ENCODE data around the gene TEAD4.

Gene TEAD4

GRCh38 chr12:2960996-2961616 lies 1.9 kb downstream of the TEAD4 start:
- no peak for DNase-seq (ENCODE audit: low read depth in 2 of 2)

DNA sequence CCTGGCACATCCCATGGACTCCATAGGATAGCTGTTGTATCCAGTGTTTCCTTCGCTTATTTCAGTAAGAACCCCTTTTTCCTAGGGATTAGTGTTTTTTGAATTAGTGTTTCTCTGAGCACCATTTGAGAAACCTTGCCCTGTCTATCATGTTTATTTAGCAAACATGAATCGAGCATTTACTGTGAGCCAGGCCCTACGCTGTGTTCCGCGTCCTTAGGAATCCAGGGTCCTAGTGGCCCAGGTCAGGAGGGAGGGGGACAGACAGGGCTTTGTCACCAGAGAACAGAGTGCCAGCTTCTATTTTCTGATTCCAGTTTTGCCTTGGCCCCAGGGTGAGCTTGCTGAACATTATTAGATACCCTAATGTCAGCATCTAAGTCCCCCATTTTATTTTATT lies 2.5 kb downstream of the TEAD4 start:
- DNase-seq (ENCODE audit: low read depth in 2 of 2) = no peak

DNA sequence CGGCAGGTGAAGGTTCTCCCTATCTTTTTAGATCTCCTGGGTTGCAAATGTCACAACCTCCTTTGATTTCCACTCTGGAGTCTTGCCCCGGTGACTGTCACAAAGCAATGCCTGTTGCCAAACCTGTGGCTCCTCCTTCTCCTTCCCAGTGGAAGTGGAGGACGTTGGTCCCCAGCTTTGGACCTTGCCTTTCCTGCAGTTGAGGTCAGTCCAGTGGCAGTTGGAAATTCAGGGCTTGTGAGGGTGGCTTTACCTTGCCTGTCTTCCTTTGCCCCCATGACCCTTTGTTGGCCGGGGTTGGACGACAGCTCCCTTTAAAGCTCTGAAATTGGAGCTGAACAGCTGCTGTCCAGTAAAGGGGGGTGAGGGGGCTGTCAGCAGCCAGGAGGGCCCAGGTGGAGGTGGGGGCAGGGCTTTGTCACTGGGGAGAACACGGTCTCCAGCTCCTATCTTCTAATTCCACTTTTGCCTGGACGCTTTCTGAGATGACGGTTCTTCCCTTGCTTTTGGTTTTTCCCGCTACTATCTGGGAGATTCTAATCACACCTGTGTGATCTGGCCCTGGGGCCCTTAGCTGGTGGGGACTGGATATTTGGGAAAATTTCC lies 4.1 kb downstream of the TEAD4 start:
- no peak for DNase-seq (ENCODE audit: low read depth in 2 of 2)

DNA sequence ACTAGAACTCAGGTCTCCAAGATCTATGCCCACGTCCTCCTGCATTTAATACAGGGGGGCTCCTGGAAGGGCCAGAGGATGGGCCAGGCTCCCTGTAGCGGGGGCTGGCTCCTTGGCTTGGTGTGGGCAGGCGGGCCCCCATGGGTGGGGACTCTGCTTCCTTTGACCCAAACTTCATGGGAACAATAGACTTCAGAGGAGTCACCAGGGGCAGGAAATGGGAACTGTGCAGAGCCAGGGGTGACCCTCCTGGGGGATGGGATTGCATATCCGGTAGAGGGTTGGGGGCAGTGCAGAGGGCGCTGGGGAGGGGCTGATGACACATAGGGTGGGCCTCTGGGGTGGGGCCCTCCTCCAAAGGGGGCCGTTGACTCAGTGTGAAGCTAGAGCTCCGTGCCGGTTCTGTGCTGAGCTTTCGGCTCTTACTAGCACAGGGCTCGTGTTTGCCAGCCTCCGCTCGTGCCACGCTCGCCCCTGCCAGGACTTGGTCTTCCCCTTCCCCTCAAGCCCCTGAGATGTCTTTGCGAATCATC lies 4.6 kb downstream of the TEAD4 start:
- DNase-seq (ENCODE audit: low read depth in 2 of 2) = no peak

- DNase-seq (ENCODE audit: low read depth in 2 of 2) = no peak
Measured at GRCh38 chr12:2967651-2968050, 8.5 kb downstream of the TEAD4 start.

GRCh38 chr12:2970744-2971143 lies 11.5 kb downstream of the TEAD4 start:
- no peak for DNase-seq (ENCODE audit: low read depth in 2 of 2)

DNA sequence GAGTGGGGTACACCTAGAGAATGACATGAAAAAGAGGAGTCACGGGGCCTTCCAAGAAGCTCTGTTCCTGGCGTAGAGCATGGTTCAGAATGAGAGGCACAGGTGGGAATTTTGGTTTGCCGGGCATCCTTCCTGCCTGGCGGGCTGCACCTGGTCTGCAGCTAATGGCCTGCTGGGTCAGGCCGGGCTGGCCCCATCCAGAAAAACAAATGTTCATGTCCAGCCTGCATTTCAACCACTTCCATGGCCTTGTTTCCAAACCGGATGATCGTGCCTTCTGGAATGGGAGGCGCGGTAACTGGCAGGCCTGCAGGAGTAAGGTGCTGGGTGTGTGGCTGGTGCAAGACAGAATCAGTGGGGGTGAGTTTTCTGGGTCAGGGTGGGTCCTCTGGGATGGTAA lies 14.4 kb downstream of the TEAD4 start:
- DNase-seq (ENCODE audit: low read depth in 2 of 2) = no peak

GRCh38 chr12:2974560-2974971 lies 15.4 kb downstream of the TEAD4 start:
- no peak for DNase-seq (ENCODE audit: low read depth in 2 of 2)

DNA sequence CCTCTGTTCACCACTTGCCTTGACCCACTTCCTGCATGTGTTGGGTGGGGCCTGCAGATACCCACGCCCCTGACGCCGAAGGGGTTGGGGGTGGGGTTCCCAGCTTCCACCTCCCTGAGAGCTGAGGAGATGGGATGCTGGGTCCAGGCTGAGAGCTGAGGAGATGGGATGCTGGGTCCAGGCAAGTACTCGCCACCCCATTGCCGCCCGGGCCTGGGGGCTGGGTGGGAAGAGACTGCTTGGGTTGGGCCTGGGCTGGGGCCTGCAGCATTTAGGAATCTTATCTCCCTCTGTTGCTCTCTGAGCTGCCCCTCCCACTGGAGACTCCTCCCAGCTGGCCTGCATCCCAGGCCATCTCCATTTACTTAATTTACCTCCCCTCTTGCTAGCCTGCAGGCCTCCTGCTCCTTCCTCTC lies 17.4 kb downstream of the TEAD4 start:
- DNase-seq (ENCODE audit: low read depth in 2 of 2) = no peak

- DNase-seq (ENCODE audit: low read depth in 2 of 2) = no peak
Measured at GRCh38 chr12:2977776-2978175, 18.6 kb downstream of the TEAD4 start.

GRCh38 chr12:2979806-2980205 lies 20.6 kb downstream of the TEAD4 start:
- no peak for DNase-seq (ENCODE audit: low read depth in 2 of 2)

- no peak for DNase-seq (ENCODE audit: low read depth in 2 of 2)
Measured at GRCh38 chr12:2980630-2981029, 21.4 kb downstream of the TEAD4 start.

DNA sequence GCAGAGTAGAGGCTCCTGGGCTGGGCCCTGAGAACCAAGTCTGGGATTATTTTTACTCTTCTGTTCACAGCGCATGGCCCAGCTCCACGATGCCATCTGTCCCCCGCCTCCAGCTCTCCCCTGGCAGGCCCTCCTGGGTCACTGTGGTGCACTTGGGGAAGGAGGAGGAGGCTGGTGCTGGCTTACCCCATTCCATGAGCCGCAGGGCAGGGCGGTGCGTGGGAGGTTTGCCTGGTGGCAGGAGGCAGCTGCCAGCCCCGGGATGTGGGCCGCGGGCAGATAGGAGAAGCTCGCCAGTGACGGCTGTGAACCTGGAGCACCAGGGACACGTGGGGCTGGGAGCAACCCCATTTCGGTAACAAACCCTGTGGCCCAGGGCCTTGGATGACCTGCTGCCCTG lies 23.2 kb downstream of the TEAD4 start:
- DNase-seq (ENCODE audit: low read depth in 2 of 2) = no peak

GRCh38 chr12:2984249-2984648 lies 25.1 kb downstream of the TEAD4 start:
- no peak for DNase-seq (ENCODE audit: low read depth in 2 of 2)

GRCh38 chr12:2984698-2985097 lies 25.5 kb downstream of the TEAD4 start:
- no peak for DNase-seq (ENCODE audit: low read depth in 2 of 2)

DNA sequence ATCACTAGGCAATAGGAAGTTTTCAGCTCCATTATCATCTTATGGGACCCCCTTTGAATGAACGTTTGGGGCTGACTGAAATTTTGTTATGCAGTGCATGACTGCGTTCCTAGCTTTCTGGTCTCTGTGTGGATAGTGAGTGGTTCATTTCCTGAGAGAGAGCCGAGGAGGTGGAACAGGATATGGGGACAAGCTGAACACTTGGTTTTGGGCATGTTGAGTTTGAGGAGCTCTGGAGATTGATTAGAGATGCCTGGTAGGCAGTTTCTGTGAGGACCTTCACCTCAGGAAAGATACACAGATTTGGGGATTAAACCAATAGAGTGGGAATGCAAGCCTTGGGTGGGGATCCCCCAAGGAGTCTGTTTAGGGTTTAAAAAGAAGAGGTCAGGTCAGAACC lies 27.7 kb downstream of the TEAD4 start:
- DNase-seq (ENCODE audit: low read depth in 2 of 2) = no peak

DNA sequence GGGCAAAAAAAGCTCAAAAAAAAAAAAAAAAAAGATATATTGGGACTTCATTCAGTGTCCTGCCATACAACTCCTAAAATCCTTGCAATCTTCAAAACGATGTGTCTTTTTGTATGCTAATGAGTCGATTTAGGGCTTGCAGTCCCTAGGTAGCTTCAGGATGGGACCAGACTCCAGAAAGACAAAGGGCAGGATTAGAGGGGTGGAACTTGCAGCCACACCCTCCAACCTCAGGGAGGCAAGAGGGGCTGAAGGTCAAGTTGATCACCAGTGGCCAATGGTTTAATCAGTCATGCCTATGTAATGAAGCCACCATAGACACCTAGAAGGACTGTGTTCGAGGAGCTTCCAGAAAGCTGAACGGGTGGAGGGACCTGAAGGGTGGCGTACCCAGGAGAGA lies 29.3 kb downstream of the TEAD4 start:
- no peak for DNase-seq (ENCODE audit: low read depth in 2 of 2)

DNA sequence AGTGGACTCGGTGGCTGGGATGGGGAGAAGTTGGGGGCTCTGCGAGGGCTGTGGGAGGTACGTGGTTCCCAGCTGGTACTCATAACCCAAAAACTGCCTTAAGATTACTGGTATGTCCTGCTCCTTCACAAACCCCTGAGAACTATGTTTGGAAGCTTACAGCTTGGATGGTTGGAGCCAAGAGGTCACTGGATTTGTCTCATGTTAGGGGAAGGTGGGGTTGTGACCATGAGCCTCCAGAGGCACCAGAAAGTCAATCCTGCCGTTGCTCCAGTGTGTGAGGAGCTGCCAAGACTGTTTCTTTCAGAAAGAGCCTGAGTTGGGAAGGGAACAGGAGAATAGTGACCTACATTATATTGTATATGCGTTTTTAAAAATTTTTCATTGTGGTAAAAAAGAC lies 33.5 kb downstream of the TEAD4 start:
- no peak for DNase-seq (ENCODE audit: low read depth in 2 of 2)

- no peak for DNase-seq (ENCODE audit: low read depth in 2 of 2)
Measured at GRCh38 chr12:2997989-2998670, 38.9 kb downstream of the TEAD4 start.

DNA sequence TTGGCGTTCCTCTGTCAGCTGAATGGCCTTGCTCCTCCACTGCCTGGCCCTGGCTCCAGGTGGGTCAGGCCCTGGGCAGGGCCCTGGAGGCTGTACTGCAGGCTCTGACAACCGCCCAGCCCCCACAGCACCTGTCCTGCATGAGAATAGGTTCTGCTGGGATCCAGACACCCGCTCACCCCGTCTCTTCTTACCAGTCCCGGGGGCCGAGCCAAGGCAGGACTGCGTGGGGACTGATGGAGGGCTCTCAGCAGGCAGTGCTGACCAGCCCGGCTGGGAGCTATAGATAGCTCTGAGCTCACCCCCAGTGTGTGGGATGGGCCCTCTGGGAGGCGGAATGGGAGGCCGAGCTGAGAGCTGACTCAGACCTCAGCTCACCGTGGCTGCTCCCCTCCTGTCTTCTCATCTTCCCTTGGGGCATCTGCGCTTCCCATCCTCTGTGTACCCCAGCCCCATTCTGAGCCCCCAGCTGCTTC lies 39.6 kb downstream of the TEAD4 start:
- DNase-seq (ENCODE audit: low read depth in 2 of 2) = no peak

DNA sequence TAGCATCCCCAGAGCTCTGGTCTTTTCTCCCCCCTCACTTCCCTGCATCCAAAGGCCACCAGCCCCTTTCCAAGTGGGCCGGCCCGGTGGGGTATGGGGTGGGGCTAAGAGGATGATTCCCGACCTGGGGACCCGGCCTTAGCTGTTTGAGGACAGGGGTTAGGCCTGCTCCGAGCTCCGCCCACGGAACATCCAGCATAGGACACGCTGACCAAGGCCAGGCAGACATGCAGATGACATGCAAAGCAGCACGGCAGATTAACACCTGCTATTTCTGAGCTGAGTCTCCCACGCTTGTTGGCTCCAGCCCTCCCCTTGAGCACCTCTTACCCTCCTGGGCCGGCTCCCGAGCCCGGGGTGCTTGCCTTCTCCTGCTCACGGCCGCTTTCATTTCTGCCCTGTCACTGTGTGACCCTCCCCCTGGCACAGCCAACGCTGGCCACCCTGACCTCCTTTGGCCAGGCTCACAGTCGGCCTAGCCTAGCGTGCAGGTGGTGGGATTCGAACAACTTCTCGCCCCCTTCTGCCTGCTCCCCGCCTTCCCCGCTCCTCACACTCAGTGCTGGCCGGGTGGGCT lies 40.2 kb downstream of the TEAD4 start:
- DNase-seq (ENCODE audit: low read depth in 2 of 2) = no peak

DNA sequence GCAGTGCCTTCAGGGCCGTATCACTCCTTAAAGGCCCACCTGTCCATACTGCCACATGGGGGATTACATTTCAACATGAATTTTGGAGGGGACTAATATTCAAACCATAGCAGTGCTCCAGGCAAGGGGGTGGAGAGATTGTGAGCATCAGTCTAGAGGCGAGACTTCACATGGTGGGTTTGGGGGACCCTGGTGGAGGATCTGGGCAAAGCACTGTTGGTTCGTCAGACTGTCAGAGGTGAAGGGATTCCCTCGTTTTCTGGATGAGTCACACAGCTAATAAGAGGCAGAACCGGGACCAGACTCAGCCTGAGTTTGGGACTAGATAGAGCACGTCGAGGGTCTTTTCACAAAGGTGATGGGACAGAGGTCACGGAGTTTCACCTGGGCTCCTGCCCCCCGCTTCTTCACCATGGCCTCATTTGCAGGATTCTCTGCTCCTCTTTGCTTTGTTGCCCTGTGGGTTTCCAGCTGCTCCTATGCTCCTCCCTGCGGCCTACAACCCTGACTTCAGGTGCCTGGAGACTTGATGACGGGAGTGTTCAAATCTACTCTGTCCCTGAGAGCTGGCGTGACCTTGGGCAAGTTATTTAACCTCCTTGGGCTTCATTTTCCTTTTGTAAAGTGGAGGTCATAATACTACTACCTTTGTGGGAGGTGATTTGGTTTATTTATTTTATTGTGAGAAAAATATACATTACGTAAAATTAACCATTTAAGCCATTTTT lies 41.5 kb downstream of the TEAD4 start:
- no peak for DNase-seq (ENCODE audit: low read depth in 2 of 2)

All from stimulated activated CD4-positive, alpha-beta T cell treated with anti-CD3 and anti-CD28 coated beads, Interleukin-4, amount 100 ng/mL, for 48 hours (primary cell).